HG02973 (cell line): ENCODE data around the gene GTF3C1.
"Not testable (repeated sequence)": the region's sequence is repeated elsewhere in the genome, so short reads cannot be mapped to it uniquely, and the experiment has no call there.

ENCODE experiments used
- ATAC-seq: cut with Tn5 transposase; IDR thresholded peaks from one replicate; pipeline ENCODE4 v1.9.1; 2021; ENCODE audit warnings: moderate library complexity; ENCODE audit not compliant: unreplicated experiment

The GTF3C1 gene

GRCh38 chr16:27447301-27447700 is 102.4 kb downstream of the GTF3C1 start:
- no peak for ATAC-seq

DNA sequence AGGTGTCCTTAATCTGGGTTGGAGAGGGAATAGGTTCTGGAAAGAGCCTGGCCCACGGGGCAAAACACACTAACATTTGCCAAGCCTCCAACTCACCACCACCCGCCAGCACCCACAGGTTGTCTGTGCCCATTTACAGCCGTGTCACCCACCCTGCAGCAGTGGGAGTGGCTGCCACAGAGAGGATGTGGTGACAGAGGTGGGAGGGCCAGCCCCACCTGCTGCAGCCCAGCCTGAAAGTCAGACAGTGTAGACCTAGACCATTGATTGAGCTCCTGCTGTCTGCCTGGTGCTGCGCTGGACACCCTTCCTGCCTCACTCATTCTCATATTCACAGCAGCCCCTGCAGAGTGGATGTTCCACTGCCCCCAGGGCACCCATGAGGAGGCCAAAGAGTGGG is 103.0 kb downstream of the GTF3C1 start:
- no peak for ATAC-seq

DNA sequence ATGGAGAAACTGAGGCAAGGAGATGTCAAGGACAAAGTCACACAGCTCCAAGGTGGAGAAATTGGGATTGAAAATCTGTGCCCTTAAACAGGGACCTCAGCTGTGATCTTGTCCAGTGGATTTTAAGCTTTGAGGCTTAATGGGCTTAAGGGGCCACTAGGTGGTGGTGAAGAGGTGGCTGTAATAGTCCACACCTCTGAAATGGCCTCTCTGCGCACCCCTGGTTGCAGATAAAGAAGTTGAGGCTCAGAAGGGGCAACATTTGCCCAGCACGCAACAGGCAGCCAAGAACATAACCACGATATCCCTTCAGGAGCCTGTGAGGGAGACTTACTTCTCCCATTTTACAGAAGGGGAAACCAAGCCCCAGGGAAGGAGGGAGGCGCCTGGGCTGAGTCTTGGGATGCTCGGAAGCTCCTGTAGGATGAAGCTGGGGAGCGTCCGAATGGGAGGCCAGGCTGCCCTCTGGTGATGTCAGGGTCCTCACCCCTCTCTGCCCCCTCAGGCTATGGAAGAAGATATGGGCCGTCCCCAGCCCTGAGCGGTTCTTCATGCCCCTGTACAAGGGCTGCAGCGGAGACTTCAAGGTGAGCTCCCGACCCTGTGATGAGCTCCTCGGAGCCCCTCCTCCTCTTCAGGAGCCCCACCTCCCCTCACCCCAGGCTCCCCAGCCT is 104.1 kb downstream of the GTF3C1 start:
- ATAC-seq, result no peak

GRCh38 chr16:27444470-27444869 is 105.2 kb downstream of the GTF3C1 start:
- no peak for ATAC-seq

GRCh38 chr16:27444015-27444414 is 105.7 kb downstream of the GTF3C1 start:
- ATAC-seq, result no peak

DNA sequence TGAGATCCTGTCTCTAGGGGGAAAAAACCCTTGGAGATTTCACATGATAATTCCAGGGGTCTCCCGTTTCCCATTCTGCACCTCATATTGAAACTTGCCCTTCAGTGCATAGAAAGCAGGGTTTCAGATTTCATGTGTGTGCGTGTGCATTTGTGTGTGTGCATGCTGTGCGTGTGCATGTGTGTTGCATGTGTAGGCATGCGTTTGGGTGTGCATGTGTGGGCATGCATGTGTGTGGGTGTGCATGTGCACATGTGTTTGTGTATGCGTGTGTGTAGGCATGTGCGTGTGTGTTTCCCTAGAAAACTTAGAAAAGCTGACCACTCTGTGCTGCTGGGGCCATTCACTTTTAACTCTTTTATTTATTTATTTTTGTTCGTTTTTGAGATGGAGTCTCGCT is 107.7 kb downstream of the GTF3C1 start:
- ATAC-seq, result no peak

- ATAC-seq, result no peak
These were observed 108.4 kb downstream of the GTF3C1 start for GRCh38 chr16:27441276-27441675.

DNA sequence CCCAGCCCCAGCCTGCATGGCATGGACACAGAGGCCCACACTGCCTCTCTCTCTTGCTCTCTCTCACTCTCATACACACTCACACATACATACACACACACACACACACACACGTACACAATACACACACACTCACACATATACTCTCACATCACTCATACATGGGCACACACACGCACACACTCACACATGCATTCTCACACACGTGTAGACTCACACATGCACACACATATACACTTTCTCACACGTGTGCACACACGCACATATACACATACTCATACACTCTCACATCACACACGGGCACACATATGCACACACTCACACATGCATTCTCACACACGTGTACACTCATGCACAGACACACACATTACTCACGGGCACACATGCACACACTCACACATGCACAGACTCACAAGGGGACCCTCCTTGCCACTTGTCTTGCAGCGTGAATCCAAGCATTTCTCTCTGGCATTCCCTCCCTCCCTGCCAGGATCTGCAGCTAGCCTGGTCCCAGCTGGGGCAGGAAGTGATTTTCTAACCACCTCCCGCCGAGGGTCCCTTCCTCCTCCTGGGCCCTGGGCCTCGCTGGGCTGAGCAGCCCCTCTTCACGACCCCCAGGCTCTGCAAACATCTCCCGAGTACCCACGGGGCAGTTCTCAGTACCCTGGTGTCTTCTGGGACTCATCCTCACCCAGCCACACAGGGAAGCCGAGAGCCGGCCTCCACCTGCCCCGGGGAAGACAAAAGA is 110.3 kb downstream of the GTF3C1 start:
- ATAC-seq, result no peak

GRCh38 chr16:27437946-27438345 is 111.8 kb downstream of the GTF3C1 start:
- no peak for ATAC-seq

DNA sequence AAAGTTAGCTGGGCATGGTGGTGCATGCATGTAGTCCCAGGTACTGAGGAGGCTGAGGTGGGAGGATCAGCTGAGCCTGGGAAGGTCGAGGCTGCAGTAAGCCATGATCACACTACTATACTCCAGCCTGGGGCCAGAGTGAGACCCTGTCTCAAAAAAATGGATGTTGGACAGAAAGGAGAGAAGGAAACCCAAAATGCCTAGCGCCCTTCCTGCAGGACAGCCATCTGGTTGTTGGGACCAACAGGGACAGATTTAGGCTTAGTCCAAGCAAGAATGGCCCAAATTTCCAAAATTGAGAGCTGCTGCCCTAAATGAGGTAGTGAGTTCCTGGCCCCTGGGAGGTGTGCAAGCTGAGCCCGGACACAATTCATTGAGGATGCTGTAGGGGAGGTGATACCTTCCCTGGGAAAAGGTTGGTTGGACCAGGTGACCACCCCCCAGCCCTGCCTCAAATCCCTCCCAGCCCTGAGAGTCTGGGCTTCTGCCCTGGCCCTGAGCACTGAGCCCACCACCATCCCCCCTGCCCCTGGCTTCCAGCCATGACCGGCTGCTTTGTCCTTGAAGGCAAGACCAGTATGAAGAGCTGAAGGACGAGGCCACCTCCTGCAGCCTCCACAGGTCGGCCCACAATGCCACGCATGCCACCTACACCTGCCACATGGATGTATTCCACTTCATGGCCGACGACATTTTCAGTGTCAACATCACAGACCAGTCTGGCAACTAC is 112.6 kb downstream of the GTF3C1 start:
- ATAC-seq, result no peak

- ATAC-seq, result no peak
These were observed 113.6 kb downstream of the GTF3C1 start for GRCh38 chr16:27436065-27436464.

- ATAC-seq, result not testable (repeated sequence)
These were observed 114.6 kb downstream of the GTF3C1 start for GRCh38 chr16:27435146-27435545.

- no peak for ATAC-seq
These were observed 115.3 kb downstream of the GTF3C1 start for GRCh38 chr16:27434141-27435051.

- no peak for ATAC-seq
These were observed 116.1 kb downstream of the GTF3C1 start for GRCh38 chr16:27433636-27434035.

GRCh38 chr16:27433191-27433590 is 116.5 kb downstream of the GTF3C1 start:
- not testable (repeated sequence) for ATAC-seq

- no peak for ATAC-seq
These were observed 117.2 kb downstream of the GTF3C1 start for GRCh38 chr16:27432558-27432957.

- ATAC-seq, result no peak
These were observed 117.8 kb downstream of the GTF3C1 start for GRCh38 chr16:27431773-27432532.

DNA sequence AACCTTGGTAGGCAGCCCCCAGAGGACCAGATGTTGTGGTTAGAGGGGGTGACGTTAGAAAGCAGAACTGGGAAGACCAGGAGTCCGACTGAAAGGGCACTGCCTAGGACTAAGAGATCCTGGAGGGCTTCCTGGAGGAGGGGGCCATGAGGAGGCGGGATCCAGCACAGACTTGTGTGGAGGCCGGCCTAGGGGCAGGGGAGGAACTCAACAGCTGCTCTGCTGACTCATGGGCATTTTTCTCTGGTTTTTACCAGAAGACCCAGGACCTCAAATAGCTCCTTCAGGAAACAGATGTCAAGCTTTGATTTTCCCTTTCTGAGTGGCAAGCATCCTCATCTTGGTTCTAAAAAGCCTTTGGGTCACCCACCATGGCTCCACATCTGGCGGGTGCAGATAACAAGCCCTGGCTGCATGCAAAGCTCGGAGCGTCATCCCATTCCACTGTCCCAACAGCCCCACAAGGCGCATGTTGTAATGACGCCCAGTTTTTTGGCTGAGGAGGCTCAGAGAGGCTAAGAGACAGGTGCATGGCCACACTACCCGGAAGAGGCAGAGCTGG is 118.7 kb downstream of the GTF3C1 start:
- no peak for ATAC-seq

GRCh38 chr16:27430512-27430911 is 119.2 kb downstream of the GTF3C1 start:
- no peak for ATAC-seq

- ATAC-seq, result no peak
These were observed 119.7 kb downstream of the GTF3C1 start for GRCh38 chr16:27429981-27430441.
